UCSD-AML1 (cell line): ENCODE measurements around the gene ANXA8L1.
"Not testable (repeated sequence)": the region's sequence is repeated elsewhere in the genome, so short reads cannot be mapped to it uniquely, and the experiment has no call there.

Experiments
- DNase-seq: peaks from one replicate; lab custom pipeline; 2025; ENCODE audit not compliant: unreplicated experiment; lab: John Stamatoyannopoulos, UW

Gene ANXA8L1

DNA sequence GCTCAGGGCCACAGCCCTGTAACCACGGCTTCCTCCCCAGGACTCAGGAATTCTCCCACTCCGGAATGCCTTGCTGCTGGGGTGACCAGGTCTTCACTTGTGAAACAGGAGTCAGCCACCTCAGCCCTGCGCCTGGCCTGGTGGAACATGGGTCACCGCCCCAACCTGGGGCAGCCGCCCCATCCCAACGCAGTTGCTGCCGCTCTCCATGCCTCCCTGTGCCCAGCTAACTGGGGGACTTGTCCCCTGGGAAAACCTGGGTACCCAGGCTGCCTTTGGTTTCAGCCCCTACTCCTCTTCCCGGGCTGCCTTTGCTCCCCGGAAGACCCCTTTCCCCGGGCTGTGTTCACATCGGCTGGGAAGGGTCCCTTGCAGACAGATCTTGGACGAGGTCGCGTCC, 22.2 kb downstream of the ANXA8L1 start:
- DNase-seq = not testable (repeated sequence)

DNA sequence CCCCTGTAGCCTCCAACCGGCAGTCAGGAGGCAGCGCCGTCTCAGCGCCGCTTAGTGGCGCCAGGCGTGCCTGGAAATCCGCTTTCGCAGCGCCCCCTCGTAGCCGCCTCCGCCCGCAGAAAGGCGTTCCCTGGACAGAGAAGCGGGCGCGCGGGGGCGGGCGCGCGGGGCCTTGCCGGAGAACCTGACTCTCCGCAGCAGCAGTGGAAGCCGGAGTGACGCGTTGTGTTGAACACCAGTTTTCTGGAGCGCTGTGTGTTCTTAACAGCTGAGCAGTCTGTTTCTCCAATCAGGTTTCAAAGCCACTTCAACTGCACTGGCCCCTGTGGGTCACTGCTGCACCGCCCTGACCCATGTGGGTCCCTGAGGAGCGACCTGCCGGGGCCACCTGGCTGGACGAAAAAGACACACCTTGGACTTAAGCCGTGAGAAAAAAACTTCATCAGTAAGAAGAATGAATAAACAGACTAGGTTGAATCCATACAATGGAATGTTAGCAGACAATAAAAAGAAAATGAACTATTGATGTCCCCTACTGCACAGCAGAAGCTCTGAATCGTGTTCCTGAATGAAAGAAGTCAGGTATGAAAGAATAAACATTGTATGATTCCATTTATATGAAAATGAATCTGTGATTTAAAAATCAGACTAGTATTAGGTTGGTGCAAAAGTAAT, 22.8 kb downstream of the ANXA8L1 start:
- not testable (repeated sequence) for DNase-seq

DNA sequence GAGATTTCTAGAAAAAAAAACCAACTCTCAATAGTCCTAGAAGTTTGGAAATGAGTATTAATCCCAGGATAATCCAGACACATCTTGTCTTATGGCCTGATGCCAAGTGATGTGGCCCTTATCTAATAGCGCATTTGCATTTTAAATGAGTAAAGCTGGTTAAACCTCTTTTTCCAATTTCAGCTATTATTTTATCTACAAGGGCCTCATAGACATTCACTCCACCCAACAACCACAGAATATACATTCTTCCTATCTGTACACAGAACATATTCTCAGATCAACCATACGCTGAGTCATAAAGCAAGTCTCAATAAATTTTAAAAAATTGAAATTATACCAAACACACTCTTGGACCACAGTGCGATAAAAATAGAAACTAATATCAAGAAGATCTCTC, 34.0 kb downstream of the ANXA8L1 start:
- not testable (repeated sequence) for DNase-seq

DNA sequence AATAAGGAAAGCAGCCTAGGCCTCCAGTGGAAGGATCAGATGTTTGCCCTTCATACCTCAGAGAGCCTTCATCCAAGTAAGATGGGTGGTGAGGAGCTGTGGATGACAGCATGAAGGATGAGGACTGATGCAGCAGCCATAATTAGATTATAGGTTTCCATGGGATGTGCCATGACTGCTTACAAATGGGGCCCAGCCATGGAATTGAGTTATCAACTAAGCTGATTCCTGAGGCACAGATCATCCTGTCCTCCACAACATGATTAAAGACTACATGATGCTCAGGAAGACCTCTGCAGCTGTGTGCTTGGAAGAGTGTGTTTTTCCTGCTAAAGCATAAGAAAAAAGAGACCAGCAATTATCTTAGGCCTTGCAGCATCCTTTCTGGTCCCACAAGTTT, 35.5 kb downstream of the ANXA8L1 start:
- not testable (repeated sequence) for DNase-seq

DNA sequence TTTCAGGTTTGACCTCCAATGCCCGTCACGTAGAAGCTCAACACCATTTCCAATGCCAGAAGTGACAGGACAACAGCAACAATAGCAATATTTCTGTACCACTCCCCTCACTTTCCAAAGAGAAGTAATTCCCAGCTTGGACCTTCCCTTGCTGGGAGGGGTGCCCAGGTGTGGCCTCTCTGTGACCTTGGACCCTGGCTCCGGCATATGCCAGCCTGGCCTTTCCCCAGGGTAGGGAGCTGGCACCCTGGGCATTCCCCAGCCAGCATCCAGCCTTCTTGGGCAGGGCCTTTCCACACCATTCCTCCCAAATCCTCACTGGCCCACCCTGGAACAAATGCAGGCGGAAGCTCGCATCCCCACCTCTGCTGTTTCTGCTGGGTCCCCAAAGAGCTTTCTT, 37.1 kb downstream of the ANXA8L1 start:
- DNase-seq = not testable (repeated sequence)

DNA sequence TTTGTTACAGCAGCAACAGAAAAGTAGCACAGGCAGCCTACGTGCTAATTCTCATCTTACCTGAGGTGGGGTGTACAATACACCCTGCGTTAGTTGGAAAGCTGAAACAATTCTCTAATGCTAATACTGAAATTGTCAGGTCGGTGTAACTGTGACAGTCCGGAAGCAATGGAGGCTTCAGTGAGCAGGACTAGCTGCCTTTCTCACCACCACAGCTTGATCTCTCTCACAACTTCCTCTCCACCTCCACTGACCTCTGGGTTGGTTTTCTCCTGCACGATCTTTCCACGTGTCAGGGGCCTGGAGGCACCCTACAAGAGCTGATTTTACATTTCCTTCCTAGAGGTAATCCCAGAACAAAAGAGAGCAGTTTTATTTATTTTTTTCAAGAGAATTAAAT, 39.7 kb downstream of the ANXA8L1 start:
- DNase-seq = not testable (repeated sequence)

DNA sequence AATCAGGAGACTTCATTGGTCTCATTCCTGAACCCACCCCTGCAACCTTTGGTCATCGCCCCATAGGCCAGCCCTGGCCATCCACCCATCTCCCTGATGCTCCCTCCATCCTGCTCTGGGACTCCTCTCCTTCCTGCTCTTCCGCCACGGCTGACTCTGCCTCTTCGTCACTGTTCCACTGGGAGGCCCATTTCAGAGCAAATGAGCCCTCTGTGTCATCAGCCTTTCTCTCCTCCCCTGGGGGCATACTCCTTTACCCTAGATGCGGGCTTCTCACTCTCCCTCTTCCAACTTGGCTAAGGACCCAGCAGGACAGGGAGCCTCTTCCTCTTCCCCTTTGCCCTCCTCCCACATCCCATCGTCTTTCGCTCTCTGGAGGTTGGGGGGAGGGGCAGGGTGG, 42.7 kb downstream of the ANXA8L1 start:
- not testable (repeated sequence) for DNase-seq

DNA sequence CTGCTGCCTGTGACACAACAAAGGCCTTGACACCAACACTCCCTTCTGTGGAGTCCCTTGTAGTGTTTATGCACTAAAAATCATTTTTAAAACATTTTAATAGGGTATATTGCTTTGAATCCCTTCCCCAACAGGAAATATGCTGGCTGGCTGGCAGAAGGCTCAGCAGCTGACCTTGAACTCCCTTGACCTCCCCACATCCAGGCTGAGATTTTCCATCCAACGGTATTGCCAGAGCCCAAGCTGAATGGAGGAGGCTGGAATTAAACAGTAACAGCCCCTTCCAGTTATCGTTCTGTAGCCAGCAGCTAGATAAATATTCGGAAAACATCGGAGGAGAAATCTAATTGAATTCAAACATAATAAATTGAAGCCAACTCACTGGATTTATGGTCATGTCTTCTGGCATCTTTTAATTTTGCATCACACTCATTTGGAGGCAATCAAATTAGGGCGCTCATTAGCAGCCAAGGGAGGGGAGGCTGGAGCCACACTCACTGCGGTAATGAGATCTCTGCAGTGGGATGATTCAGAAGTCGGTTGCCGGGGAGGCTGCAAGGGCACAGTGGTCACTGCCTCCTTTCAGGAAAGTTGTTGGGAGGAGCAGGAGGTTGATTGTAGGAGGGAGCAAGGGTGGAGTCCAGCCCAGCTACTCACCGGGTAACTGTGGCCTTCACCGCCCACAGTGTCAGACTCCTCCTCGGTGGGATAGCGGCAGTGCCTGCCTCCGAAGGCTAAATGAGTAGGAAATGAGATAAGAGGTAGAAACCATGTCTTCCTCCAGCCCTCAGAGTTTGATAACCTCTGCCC, 44.2 kb downstream of the ANXA8L1 start:
- DNase-seq = not testable (repeated sequence)

DNA sequence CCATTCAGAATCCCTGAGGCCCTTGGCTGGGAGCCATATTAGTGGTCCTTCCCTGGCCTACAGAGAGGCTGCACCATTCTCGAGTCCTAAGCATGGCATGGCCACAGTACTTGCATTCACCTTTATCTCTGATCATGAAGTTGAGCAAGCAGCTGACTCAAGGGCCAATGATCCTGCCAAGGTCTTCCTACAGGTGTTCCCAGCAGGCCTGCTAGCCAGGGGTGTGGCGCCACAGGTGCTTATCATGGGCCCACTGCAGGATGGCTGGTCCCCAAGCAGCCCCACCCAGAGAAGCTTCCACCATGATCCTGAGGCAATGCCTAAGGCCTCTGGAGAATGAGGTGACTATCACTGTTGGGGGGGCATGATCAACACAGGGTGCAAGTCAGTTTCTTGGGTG, 48.0 kb downstream of the ANXA8L1 start:
- DNase-seq = not testable (repeated sequence)

DNA sequence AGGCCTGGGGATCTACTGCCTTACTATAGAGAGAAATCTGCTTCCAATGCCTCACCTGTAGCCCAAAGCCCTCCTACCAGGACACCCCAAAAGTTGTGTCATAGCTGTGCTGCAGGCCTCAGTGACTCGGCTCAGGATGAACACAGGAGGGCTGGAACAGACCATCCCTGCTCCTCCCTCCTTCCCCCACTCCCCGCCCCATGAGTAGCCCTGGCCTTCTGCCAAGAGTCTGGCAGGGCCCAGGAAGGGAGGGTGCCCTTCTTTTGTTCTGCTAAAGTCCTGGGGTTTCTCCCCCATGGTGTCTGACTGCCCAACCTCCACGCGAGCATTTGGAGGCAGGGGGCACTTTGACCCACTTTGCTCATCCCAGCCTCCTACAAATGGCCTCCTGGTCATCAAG, 65.4 kb downstream of the ANXA8L1 start:
- DNase-seq = not testable (repeated sequence)
